HG03571 (cell line): ENCODE data around the gene STYXL1.

ENCODE experiments used
- ATAC-seq: cut with Tn5 transposase; IDR thresholded peaks from one replicate; pipeline ENCODE4 v1.9.1; 2021; ENCODE audit not compliant: unreplicated experiment

STYXL1 gene

GRCh38 chr7:75995052-75995471 lies 52.7 kb downstream of the STYXL1 start:
- ATAC-seq, result no peak

- peak; percentile 90 for ATAC-seq
These were observed 53.3 kb downstream of the STYXL1 start, which contains the start of gene TMEM120A for GRCh38 chr7:75994388-75995051. Gene TMEM120A, minus strand, starts transcription at chr7:75994595. Its CDS starts 25 bp downstream, at chr7:75994570.

GRCh38 chr7:75993689-75994387 lies 54.0 kb downstream of the STYXL1 start:
- ATAC-seq, result no peak

GRCh38 chr7:75992083-75992755 lies 55.6 kb downstream of the STYXL1 start:
- ATAC-seq, result no peak

GRCh38 chr7:75991531-75992082 lies 56.2 kb downstream of the STYXL1 start:
- ATAC-seq, result no peak

- ATAC-seq, result no peak
These were observed 58.1 kb downstream of the STYXL1 start for GRCh38 chr7:75989500-75990388.

- ATAC-seq, result no peak
These were observed 59.0 kb downstream of the STYXL1 start for GRCh38 chr7:75988568-75989499.

- no peak for ATAC-seq
These were observed 59.8 kb downstream of the STYXL1 start for GRCh38 chr7:75987805-75988567.

GRCh38 chr7:75987026-75987804 lies 60.6 kb downstream of the STYXL1 start:
- ATAC-seq, result no peak

- no peak for ATAC-seq
These were observed 61.5 kb downstream of the STYXL1 start for GRCh38 chr7:75986147-75986781.

GRCh38 chr7:75985518-75986146 lies 62.2 kb downstream of the STYXL1 start:
- ATAC-seq, result no peak

- no peak for ATAC-seq
These were observed 62.7 kb downstream of the STYXL1 start for GRCh38 chr7:75985009-75985517.

GRCh38 chr7:75984130-75985008 lies 63.4 kb downstream of the STYXL1 start:
- ATAC-seq, result no peak

- ATAC-seq, result no peak
These were observed 64.2 kb downstream of the STYXL1 start for GRCh38 chr7:75983471-75984129.

GRCh38 chr7:75982306-75983064 lies 65.3 kb downstream of the STYXL1 start:
- no peak for ATAC-seq
